HEK293 (cell line): ENCODE measurements around the gene SPTLC3.
A peak's percentile ranks its signal among the peaks of the same experiment; 100 is the strongest.

ENCODE experiments used
- CTCF ChIA-PET: fragments of 350-600 bp; formaldehyde crosslinking; extraction: SDS; loops from one replicate; lab custom pipeline; 2021; ENCODE audit warnings: antibody characterized with exemption; lab: Yijun Ruan, JAX
- POLR2A ChIA-PET: fragments of 300-600 bp; formaldehyde crosslinking; extraction: SDS; loops from one replicate; lab custom pipeline; 2020; ENCODE audit warnings: antibody characterized with exemption, inconsistent platforms; lab: Yijun Ruan, JAX
- H3K27ac ChIP-seq: fragments of 200-500 bp; sonication (Bioruptor generic); 2 replicates; pipeline ENCODE4 v1.5.1; 2014; ENCODE audit warnings: low read depth, low read length, control low read depth, inconsistent platforms; ENCODE audit errors: extremely low read depth
- H3K36me3 ChIP-seq, 2 experiments: fragments of 200-500 bp in 1 of 2; sonication (Bioruptor generic) in 1 of 2; 1 replicate in 1 of 2; 2 replicates in 1 of 2; pipeline ENCODE4 v1.5.1; 2014 to 2017; ENCODE audit warnings: inconsistent platforms in 2 of 2, low read length in 2 of 2; ENCODE audit not compliant: control insufficient read depth in 2 of 2, insufficient read depth in 1 of 2
- H3K4me1 ChIP-seq: fragments of 200-500 bp; sonication (Bioruptor generic); 2 replicates; pipeline ENCODE4 v1.5.1; 2014; ENCODE audit warnings: mild to moderate bottlenecking, low read length, inconsistent platforms; ENCODE audit not compliant: control insufficient read depth, insufficient read depth
- H3K4me3 ChIP-seq: 2 replicates; pipeline ENCODE4 v1.5.1; 2011; ENCODE audit warnings: low read depth, mild to moderate bottlenecking, control low read depth, low read length, moderate library complexity
- H3K9me3 ChIP-seq: fragments of 200-500 bp; sonication (Bioruptor generic); 2 replicates; pipeline ENCODE4 v1.5.1; 2014; ENCODE audit warnings: low read depth, low read length, inconsistent platforms; ENCODE audit not compliant: control insufficient read depth, insufficient read depth
- KLF9 ChIP-seq: fragments of 450-650 bp; formaldehyde crosslinking; IDR thresholded peaks from 2 replicates; pipeline ENCODE4 v1.5.1; 2016; ENCODE audit warnings: missing biosample characterization, missing genetic modification characterization, low read depth
- PRDM1 ChIP-seq: fragments of 450-650 bp; formaldehyde crosslinking; IDR thresholded peaks from 2 replicates; pipeline ENCODE4; 2016; ENCODE audit warnings: missing biosample characterization, missing genetic modification characterization
- SP2 ChIP-seq: fragments of 450-650 bp; formaldehyde crosslinking; IDR thresholded peaks from 2 replicates; pipeline ENCODE4 v1.5.1; 2016; ENCODE audit warnings: missing biosample characterization, missing genetic modification characterization
- ZFP3 ChIP-seq: fragments of 450-650 bp; formaldehyde crosslinking; IDR thresholded peaks from 2 replicates; pipeline ENCODE4 v1.5.1; 2016; ENCODE audit warnings: low read depth, missing biosample characterization, missing genetic modification characterization
- ZNF24 ChIP-seq: fragments of 450-650 bp; formaldehyde crosslinking; IDR thresholded peaks from 2 replicates; pipeline ENCODE4 v1.5.1; 2016; ENCODE audit warnings: missing biosample characterization, missing genetic modification characterization
- ZNF561 ChIP-seq: fragments of 450-650 bp; IDR thresholded peaks from 2 replicates; pipeline ENCODE4 v1.5.1; 2018; ENCODE audit warnings: missing biosample characterization, missing genetic modification characterization, borderline replicate concordance
- ZNF610 ChIP-seq: fragments of 450-650 bp; formaldehyde crosslinking; IDR thresholded peaks from 2 replicates; pipeline ENCODE4 v1.5.1; 2016; ENCODE audit warnings: missing biosample characterization, missing genetic modification characterization, borderline replicate concordance
- ZNF623 ChIP-seq: fragments of 450-650 bp; formaldehyde crosslinking; IDR thresholded peaks from 2 replicates; pipeline ENCODE4 v1.5.1; 2016; ENCODE audit warnings: missing biosample characterization, missing genetic modification characterization
- ZNF624 ChIP-seq: fragments of 450-650 bp; formaldehyde crosslinking; IDR thresholded peaks from 2 replicates; pipeline ENCODE4 v1.5.1; 2017; ENCODE audit warnings: missing biosample characterization, missing genetic modification characterization
- ZNF654 ChIP-seq: fragments of 450-650 bp; formaldehyde crosslinking; IDR thresholded peaks from 2 replicates; pipeline ENCODE4 v1.5.1; 2016; ENCODE audit warnings: low read depth, missing biosample characterization, missing genetic modification characterization
- ZNF830 ChIP-seq: fragments of 450-650 bp; IDR thresholded peaks from 2 replicates; pipeline ENCODE4 v1.5.0; 2018; ENCODE audit warnings: missing biosample characterization, missing genetic modification characterization, low read depth, mild to moderate bottlenecking, moderate library complexity
- ZSCAN30 ChIP-seq: fragments of 450-650 bp; IDR thresholded peaks from 2 replicates; pipeline ENCODE4 v1.5.1; 2018; ENCODE audit warnings: missing biosample characterization, mild to moderate bottlenecking, missing genetic modification characterization, moderate library complexity
- TF ChIP-seq, protein P1 (sequence below): fragments of 450-650 bp; formaldehyde crosslinking; IDR thresholded peaks from 2 replicates; pipeline ENCODE4 v1.5.1; 2016; ENCODE audit warnings: missing biosample characterization, missing genetic modification characterization
- TF ChIP-seq, protein P2 (sequence below): fragments of 450-650 bp; formaldehyde crosslinking; IDR thresholded peaks from 2 replicates; pipeline ENCODE4 v1.5.1; 2017; ENCODE audit warnings: missing biosample characterization, missing genetic modification characterization
- TF ChIP-seq, protein P3 (sequence below): fragments of 450-650 bp; formaldehyde crosslinking; IDR thresholded peaks from 2 replicates; pipeline ENCODE4 v1.5.1; 2016; ENCODE audit warnings: missing biosample characterization, missing genetic modification characterization
- TF ChIP-seq, protein P4 (sequence below): fragments of 450-650 bp; formaldehyde crosslinking; IDR thresholded peaks from 2 replicates; pipeline ENCODE4 v1.5.1; 2017; ENCODE audit warnings: missing biosample characterization, missing genetic modification characterization
- TF ChIP-seq, protein P5 (sequence below): sonication (generic); formaldehyde crosslinking; IDR thresholded peaks from 2 replicates; pipeline ENCODE4 v1.8.1; 2022; ENCODE audit warnings: mild to moderate bottlenecking, moderate library complexity, missing genetic modification reagents

Gene SPTLC3

DNA sequence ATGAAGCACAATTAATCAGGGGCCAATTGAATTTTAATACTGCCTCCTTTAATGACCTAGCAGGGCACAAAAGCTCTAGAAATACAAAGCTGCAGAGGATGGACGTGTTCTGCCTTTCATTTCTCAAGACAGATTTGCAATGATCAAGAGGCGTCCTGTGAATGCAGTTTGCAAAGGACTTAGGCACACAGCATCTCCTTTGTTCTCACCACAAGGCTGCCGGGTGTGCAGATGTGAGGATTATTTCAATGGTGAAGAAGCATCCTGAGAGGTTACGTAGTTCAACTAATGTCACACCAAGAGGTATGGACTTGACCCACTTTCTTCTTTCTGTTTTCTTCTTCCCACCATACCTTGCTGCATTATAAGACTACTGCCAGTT is 42.9 kb upstream of the SPTLC3 start (continued):
- TF ChIP-seq, protein P1, sequence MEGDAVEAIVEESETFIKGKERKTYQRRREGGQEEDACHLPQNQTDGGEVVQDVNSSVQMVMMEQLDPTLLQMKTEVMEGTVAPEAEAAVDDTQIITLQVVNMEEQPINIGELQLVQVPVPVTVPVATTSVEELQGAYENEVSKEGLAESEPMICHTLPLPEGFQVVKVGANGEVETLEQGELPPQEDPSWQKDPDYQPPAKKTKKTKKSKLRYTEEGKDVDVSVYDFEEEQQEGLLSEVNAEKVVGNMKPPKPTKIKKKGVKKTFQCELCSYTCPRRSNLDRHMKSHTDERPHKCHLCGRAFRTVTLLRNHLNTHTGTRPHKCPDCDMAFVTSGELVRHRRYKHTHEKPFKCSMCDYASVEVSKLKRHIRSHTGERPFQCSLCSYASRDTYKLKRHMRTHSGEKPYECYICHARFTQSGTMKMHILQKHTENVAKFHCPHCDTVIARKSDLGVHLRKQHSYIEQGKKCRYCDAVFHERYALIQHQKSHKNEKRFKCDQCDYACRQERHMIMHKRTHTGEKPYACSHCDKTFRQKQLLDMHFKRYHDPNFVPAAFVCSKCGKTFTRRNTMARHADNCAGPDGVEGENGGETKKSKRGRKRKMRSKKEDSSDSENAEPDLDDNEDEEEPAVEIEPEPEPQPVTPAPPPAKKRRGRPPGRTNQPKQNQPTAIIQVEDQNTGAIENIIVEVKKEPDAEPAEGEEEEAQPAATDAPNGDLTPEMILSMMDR: no peak
- TF ChIP-seq ZNF624 (tag by site-specific recombination) (no peak), PRDM1 (no peak), ZNF623 (tag by site-specific recombination) (no peak)
- TF ChIP-seq, protein P2, sequence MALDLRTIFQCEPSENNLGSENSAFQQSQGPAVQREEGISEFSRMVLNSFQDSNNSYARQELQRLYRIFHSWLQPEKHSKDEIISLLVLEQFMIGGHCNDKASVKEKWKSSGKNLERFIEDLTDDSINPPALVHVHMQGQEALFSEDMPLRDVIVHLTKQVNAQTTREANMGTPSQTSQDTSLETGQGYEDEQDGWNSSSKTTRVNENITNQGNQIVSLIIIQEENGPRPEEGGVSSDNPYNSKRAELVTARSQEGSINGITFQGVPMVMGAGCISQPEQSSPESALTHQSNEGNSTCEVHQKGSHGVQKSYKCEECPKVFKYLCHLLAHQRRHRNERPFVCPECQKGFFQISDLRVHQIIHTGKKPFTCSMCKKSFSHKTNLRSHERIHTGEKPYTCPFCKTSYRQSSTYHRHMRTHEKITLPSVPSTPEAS (tag by site-specific recombination): no peak
- TF ChIP-seq, protein P3, sequence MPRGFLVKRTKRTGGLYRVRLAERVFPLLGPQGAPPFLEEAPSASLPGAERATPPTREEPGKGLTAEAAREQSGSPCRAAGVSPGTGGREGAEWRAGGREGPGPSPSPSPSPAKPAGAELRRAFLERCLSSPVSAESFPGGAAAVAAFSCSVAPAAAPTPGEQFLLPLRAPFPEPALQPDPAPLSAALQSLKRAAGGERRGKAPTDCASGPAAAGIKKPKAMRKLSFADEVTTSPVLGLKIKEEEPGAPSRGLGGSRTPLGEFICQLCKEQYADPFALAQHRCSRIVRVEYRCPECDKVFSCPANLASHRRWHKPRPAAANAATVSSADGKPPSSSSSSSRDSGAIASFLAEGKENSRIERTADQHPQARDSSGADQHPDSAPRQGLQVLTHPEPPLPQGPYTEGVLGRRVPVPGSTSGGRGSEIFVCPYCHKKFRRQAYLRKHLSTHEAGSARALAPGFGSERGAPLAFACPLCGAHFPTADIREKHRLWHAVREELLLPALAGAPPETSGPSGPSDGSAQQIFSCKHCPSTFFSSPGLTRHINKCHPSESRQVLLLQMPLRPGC: no peak

DNA sequence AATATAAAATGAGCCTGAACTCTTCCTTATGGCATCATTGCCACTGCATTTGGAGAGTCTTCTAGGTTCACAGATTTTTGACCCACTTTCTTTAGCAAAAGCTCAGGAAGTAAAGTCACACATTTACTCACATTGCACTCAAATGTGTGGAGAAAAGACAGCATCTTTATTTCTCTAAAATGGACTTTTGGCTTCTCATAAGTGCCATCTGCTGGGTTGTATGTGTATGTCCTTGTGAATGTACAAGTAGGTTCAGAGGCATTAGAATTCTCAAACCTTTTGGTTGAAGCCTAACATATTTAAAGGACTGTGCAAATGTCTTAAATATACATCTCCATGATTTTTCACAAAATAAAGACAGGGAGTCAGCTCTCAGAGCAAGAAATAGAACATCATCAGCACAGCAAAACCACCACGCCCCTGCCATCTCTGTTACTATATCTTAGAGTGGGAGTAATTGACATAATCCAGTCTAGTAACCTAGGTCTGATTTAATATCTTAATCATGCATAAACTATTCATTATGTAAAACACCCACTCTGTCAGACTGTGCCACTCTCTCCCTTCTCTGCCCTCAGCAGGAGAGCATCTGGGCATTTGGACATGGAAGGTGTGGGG is 42.2 kb upstream of the SPTLC3 start:
- TF ChIP-seq ZSCAN30 (tag by site-specific recombination) (no peak), SP2 (tag by site-specific recombination) (no peak), ZNF654 (tag by site-specific recombination) (peak; percentile 22; the same call in 1 of the 2 replicates), ZNF24 (tag by site-specific recombination) (no peak)
- ChIA-PET POLR2A (no interaction called here), CTCF (interaction anchor here (0.7 to 8.0 kb wide), 10 partner anchors 11 to 1161 kb away, joined by 3 to 62 read pairs (median 4); no protein-coding TSS in a partner anchor)
- Histone ChIP-seq H3K36me3 (no peaks in the 10 kb centered on the region), H3K4me3 (no peak overlapping the region), H3K4me1 (no peaks in the 10 kb centered on the region), H3K9me3 (no peaks in the 10 kb centered on the region), H3K27ac (no peak overlapping the region)

DNA sequence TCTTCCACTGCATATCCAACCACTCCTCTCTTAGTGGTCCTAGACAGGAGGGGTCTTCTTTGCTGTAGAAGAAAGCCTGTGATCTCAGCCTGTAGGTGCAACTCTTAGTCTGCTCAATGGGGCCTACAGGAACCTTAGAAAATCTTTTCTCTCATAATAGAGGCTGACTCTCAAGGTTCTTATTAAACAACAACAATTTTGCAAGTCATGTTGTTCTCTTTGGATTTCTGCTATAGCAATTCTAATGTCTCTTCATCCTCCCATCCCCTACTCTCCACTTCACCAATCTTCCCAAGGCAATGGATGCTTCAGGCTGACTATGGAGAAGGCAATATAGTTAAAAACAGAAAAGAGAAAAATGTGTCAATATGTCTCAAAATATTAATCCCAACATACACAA is 40.8 kb upstream of the SPTLC3 start:
- no peaks in the 10 kb centered on the region for H3K4me1 ChIP-seq
- no peaks in the 10 kb centered on the region for H3K36me3 ChIP-seq
- CTCF ChIA-PET: interaction anchor here (0.7 to 8.0 kb wide), 5 partner anchors 15 to 135 kb away, joined by 3 to 62 read pairs (median 5); no protein-coding TSS in a partner anchor
- no peak for TF ChIP-seq KLF9
- no peak for TF ChIP-seq ZNF561 (tag by site-specific recombination)
- TF ChIP-seq ZNF610 (tag by site-specific recombination): no peak
- TF ChIP-seq, protein P4, sequence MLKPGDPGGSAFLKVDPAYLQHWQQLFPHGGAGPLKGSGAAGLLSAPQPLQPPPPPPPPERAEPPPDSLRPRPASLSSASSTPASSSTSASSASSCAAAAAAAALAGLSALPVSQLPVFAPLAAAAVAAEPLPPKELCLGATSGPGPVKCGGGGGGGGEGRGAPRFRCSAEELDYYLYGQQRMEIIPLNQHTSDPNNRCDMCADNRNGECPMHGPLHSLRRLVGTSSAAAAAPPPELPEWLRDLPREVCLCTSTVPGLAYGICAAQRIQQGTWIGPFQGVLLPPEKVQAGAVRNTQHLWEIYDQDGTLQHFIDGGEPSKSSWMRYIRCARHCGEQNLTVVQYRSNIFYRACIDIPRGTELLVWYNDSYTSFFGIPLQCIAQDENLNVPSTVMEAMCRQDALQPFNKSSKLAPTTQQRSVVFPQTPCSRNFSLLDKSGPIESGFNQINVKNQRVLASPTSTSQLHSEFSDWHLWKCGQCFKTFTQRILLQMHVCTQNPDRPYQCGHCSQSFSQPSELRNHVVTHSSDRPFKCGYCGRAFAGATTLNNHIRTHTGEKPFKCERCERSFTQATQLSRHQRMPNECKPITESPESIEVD (tag by site-specific recombination): no peak
- TF ChIP-seq ZFP3 (tag by site-specific recombination): no peak
- TF ChIP-seq, protein P5, sequence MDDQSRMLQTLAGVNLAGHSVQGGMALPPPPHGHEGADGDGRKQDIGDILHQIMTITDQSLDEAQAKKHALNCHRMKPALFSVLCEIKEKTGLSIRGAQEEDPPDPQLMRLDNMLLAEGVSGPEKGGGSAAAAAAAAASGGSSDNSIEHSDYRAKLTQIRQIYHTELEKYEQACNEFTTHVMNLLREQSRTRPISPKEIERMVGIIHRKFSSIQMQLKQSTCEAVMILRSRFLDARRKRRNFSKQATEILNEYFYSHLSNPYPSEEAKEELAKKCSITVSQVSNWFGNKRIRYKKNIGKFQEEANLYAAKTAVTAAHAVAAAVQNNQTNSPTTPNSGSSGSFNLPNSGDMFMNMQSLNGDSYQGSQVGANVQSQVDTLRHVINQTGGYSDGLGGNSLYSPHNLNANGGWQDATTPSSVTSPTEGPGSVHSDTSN (CRISPR knock-in tag): no peak
- no peak for TF ChIP-seq ZSCAN30 (tag by site-specific recombination)
- no peak for TF ChIP-seq ZNF830
- H3K9me3 ChIP-seq: no peaks in the 10 kb centered on the region
- POLR2A ChIA-PET: no interaction called here
- no peak overlapping the region for H3K27ac ChIP-seq
- H3K4me3 ChIP-seq: no peak overlapping the region
